ENCODE data around the gene BMX.

Gene BMX

GRCh38 chrX:15507005-15507404, 6.4 kb downstream of the BMX start:
- no peak for DNase-seq (ENCODE audit: low spot score)

GRCh38 chrX:15509845-15510244, 9.2 kb downstream of the BMX start:
- DNase-seq (ENCODE audit: low spot score) = no peak

GRCh38 chrX:15511563-15511962, 11.0 kb downstream of the BMX start:
- DNase-seq (ENCODE audit: low spot score) = no peak

DNA sequence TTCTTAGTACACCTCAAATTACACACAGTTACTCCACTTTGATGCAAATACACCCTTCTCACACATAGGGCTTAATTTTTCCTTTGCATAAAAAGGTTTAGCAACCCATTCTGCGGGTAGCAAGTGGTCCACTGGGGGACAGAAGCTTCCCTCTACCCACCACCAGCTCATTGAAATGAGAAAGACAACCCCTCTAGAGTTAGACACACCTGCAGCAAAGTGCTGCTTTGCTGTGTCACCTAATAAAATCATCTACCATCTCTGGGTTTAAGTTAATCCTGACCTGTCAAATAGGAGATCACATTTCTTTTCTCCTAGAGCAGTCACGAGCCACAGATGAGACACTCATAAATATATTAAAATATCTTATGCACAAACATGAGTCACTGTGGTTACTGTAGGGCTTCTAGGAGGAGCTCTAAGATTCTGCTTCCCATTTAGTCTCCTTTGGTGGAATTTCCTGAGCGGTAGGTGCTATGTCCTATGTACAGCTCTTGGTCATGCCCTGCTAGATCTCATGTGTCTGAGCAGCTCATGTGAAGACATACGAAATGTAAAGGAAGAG, 11.9 kb downstream of the BMX start:
- no peak for DNase-seq (ENCODE audit: low spot score)

DNA sequence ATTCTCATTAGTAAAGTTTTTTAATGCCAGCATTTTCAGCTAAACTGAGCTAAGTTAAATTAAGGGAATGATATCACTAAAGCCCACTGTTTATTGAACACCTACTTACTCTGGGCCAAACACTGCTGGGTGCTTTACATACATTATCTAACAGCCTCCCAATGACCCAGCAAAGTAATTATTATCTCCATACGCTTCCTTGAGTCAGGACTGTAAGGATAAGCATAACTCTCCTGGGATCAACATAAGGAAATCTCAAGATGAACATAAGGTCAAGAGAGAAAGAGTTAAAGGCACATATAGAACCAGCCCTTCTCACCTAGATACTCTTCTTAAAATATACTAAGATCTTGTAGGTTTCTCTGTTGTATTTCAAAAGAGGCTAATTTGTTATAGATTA, 13.7 kb downstream of the BMX start:
- no peak for DNase-seq (ENCODE audit: low spot score)

DNA sequence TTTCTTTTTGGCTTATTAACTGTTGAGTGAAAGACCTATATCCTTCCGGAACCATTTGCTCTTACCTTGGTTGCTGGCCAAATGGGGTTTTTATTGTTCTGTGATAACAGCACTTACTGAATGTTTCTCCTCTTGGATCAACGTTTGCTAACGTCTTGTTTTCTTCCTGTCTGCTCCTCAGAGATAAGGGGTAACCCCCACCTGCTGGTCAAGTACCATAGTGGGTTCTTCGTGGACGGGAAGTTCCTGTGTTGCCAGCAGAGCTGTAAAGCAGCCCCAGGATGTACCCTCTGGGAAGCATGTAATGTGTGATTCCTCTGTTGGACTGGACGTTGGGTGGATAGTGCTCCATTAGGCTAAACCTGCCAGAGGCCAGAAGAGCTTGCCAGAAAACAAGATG, 15.3 kb downstream of the BMX start:
- DNase-seq (ENCODE audit: low spot score) = no peak

- no peak for DNase-seq (ENCODE audit: low spot score)
Observed at GRCh38 chrX:15522464-15522863, 21.9 kb downstream of the BMX start.

DNA sequence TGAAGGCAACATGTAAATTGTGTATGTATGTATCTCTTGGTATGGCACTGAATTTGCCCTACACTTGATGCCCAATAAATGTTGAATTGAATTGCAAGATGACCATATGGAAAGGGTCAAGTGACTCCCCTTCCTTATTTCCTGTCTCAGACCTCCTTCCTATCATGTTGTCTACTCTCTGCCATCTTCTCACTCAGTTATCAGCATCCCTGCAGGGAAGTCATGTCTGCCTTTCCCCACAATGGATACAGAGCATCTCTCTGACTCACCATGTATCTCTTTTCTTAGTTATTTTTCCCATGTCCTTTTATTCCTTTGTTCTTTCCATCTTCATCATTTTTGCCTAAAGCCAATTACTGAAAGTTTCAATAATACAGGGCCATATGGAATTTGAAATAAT, 22.5 kb downstream of the BMX start:
- no peak for DNase-seq (ENCODE audit: low spot score)

GRCh38 chrX:15524417-15524816, 23.8 kb downstream of the BMX start:
- DNase-seq (ENCODE audit: low spot score) = no peak

DNA sequence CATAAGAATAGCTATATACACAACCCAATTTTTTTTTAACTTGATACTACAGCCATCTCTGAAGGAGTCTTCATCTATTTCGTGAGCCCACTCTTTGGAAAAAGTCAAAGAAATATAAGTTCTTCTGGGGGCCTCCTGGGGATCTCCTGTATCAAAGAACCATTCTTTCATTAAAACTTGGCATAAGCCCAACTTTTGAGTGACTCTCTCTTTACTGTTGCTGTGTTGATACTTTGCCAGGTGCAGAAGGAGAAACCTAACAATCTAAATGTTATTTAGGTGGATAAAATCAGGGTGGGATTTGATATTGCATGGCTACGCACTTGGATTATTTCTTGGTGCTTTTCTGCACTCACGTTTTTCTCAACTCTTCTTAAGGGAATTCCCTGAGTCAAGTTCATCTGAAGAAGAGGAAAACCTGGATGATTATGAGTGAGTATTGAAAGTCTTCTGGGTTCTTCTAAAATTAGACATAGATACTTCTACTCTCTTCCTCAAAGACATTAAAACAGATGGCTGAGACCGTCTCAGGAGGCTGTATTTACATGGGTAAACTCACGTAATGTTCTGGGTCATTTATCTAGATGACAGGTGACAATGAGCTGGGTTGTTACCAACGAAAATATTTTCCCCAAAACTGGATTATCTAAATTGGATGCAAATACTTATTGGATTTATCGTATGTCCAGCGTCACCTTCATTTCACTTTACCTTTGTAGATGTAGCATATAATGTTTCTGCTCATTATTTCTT, 25.2 kb downstream of the BMX start:
- DNase-seq (ENCODE audit: low spot score) = no peak

GRCh38 chrX:15529165-15529564, 28.6 kb downstream of the BMX start:
- no peak for DNase-seq (ENCODE audit: low spot score)

DNA sequence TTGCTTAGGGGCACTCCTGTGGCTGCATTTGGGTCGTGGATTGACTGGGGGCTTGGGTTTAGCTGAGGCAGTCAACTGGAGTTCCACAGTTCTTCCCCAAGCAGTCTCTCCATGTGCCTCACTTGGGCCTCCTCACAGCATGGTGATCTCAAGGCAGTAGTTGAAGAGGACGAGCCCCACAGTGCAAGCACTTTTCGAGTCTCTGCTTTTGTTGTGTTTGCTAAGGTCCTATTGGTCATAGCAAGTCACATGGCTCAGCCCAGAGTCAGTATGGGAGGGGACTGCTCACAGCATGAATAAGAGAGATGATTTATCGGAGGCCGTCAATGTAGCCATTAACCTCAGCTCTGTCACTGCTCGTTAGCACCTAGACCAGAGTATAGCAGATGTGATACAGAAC, 29.7 kb downstream of the BMX start:
- DNase-seq (ENCODE audit: low spot score) = no peak

- no peak for DNase-seq (ENCODE audit: low spot score)
Observed at GRCh38 chrX:15546745-15547144, 46.1 kb downstream of the BMX start.

DNA sequence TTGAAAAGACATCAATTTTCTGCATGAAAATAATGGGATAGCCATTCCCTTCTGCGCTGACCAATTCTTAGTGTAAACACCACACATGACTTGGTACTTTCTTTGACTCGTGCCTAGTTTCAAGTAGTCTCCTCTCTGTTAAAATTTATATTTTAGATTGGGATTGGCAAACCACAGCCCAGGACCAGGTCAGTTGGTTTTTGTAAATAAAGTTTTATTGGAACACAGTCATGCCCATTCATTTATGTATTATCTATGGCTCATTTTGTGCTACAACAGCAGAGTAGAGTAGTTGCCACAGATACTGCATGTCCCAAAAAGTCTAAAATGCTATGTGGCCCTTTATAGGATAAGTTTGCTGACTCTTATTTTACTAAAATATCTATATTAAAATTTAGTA, 46.7 kb downstream of the BMX start:
- no peak for DNase-seq (ENCODE audit: low spot score)

DNA sequence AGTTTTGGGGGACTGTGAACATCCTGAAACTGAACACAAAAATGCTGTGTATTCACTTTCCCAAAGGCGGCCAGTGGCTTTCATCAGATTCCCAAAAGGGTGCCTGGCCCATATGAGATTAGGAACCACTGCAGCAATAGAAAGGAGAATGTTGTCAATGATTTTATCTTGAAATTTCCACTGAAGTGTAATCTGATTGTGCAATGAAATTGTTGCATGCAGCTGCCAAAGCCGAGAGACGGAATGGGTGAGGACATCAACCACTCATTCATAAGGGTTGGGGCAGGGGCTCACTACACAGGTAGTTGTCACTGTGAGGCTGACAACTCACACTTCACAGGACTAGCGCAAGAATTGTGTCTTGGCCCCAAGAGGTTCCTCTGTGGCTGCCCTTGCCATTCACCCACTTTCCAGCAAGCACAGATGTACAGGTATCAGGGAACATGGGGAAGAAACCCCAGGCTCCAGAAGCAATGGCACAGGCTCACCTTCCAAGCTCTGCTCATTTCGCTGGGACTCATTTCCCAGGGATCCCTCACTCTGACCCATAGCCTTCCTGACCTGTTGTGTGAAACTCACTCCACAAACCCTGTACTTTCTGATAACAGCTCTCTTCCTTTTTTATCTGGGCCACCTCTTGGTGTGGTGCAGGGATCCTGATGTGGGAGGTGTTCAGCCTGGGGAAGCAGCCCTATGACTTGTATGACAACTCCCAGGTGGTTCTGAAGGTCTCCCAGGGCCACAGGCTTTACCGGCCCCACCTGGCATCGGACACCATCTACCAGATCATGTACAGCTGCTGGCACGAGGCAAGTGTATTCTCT, 48.8 kb downstream of the BMX start:
- DNase-seq (ENCODE audit: low spot score) = no peak

- DNase-seq (ENCODE audit: low spot score) = no peak
Observed at GRCh38 chrX:15559227-15559626, 58.6 kb downstream of the BMX start.

- DNase-seq (ENCODE audit: low spot score) = no peak
Observed at GRCh38 chrX:15560924-15561323, 60.3 kb downstream of the BMX start.

GRCh38 chrX:15563056-15563455, 62.4 kb downstream of the BMX start:
- DNase-seq (ENCODE audit: low spot score) = no peak

DNA sequence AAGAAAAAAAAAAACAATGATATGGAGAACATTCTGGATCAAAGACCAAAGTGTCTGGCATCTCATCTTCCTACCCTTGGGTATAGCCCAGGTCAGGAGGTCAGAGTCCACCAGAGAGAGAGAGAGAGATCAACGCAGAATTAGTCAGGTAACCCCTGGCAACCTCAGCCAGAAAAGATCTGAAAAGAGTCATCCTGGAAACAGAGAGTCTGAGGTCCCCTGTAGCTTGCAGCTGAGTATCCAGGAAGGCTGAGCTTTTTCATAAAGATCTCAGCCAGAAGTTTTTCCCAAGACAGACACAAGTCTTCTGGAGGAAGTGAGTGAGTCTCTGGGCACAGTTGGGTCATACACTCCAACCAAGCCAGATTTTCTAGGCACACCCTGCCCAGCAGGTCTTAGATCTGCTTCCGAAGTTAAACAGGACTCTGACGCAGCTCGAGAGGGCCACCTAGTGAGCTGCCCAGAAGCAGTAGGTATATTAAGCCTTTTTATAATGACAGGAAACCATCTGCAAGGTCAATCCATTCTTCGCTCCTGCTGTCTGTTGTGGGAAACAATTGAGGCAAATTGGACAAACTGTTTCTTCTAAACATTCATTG, 64.5 kb downstream of the BMX start:
- DNase-seq (ENCODE audit: low spot score) = peak; percentile 2

DNA sequence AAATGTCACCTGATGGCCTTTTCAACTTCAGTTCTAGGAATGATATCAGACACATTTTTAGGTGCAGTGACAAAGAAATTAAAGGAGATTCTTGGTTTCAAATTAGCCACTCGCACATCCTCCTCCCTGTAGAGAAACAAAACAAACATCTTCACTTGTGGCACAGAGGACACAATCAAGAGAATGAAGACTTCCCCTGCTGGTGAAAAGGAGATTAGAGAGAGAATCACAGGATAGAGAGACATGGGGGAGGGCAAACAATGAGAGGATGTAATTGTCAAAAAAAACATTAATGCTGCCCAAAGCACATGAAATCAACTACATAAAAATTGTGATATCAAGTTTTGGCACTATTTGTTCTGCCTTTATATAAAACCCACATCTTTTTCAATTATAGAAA, 65.6 kb downstream of the BMX start:
- DNase-seq (ENCODE audit: low spot score) = no peak

- no peak for DNase-seq (ENCODE audit: low spot score)
Observed at GRCh38 chrX:15567267-15567666, 66.7 kb downstream of the BMX start.

DNA sequence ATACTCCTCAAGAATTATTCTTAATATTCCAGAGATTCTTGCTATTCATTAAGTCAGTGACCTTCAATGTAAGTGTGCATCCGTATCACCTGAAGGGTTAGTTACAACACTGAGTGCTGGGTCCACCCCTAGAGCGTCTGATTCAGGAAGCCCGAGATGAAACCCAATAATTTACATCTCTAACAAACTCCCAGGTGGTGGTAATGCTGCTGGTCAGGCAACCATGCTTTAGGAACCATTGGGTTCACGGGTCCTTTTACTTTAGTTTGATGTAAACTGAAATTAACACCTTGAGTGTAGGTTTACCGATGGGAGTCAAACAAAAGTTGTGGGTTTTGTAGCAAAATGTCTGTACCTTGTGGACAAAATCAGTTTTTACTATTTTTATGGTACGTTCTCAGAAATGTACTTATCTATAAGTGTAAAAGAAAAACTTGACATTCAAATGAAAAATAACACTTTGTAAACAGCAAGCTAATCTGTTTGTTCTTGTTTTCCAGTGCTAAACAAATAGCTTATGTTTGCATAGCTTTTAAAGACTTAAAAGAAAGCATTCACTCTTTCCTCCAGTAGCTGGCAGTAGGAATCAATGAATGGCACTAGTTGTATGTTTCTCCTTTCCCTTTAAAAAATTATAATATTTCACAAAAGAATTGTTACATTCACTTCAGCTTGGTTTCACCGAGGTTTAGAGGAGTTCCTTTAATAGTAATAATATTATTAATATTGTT, 67.4 kb downstream of the BMX start:
- no peak for DNase-seq (ENCODE audit: low spot score)
